ENCODE measurements around the gene IER3. TPM values are rescaled to one million over a fixed set of nuclear protein-coding genes. Genes with fewer than 3 reads are reported as not detected.

IER3 gene
- total and polyA plus RNA-seq, 2 of the 13 experiments (the other 11 are each of a cell fraction or from before 2014, with no cell fraction given), result 51.1 to 131 TPM

DNA sequence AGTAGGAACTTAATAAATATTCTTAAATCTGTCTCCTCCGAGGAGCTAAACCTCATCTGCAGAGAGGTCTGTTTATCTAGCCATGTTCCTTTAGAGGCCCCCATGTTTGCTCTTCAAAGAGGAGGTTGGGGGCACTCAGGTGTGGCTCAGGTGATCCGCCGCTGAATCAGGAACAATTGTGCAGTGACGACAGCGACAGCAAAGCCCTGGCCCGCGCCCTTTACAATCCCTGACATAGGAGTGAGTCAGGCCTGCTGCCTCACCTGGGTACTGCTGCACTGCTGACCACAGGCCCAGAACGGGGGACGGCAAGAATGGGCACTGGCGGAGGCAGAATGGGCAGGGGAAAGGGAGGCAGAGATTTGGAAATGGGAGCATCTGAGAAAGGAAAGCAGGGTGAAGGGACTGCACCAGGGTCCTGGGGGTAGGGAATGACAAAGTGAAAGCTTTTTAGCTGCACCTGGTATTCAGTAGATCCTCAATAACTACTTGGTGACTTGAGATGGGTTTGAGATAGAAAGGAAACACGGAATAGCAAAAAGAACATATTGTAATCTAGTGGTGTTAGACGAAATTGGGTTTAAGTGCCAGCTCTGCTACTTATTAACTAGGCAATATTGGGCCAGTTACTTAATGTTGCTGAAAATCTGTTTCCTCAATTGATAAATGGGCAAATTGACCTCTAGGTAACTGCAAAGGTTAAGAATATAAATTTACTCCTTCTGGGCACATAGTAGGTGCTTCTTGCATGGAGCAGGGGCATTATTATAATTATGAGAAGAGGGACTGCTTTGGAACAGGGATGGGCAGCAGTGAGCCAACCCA is 5.4 kb upstream of the IER3 start:
- CTCF ChIA-PET (ENCODE audit: low intra/inter-chr PET ratio, low total read pairs), result no interaction called here
- BruUV-seq (replicated peaks), result TSS peak; percentile 73
- H2AFZ ChIP-seq (ENCODE audit: low read length), result no peak overlapping the region
- no peaks in the 10 kb centered on the region for H3K36me3 ChIP-seq (replicated peaks in 1 of 2; ENCODE audit: control insufficient read depth in 1 of 2, insufficient read depth in 2 of 2, low read length in 2 of 2)
- peak overlapping the region; percentile 92 for H3K4me2 ChIP-seq (ENCODE audit: low read depth, low read length)
- peak overlapping the region; percentile 22 to 62 (median 36); a peak in 5 of 6 replicates for H3K4me3 ChIP-seq (replicated peaks in 1 of 3; ENCODE audit: insufficient read depth in 1 of 3, low read depth in 2 of 3, low read length in 3 of 3)
- peak; percentile 84 for ATAC-seq
- DNase-seq (ENCODE audit: low spot score), result peak; percentile 65
- FAIRE-seq, result no peak
- H3K27ac ChIP-seq (ENCODE audit: extremely low read length, insufficient read depth, low read length), result peak overlapping the region; percentile 76
- WGBS (ENCODE audit: low lambda C conversion rate), result 1% methylated on average over 12 of the region's 12 CpGs
- H3K9ac ChIP-seq (ENCODE audit: insufficient read depth, low read depth, low read length), result peak overlapping the region; percentile 66
- H3K79me2 ChIP-seq (ENCODE audit: insufficient read depth, low read length), result peaks cover 3% of the 10 kb centered on the region
- POLR2A ChIA-PET, result interaction anchor here (0.6 to 16.9 kb wide), 20 partner anchors 8 to 164 kb away, joined by 3 to 414 read pairs (median 4); partner anchors contain the start of gene VARS2
- H3K9me3 ChIP-seq (ENCODE audit: low read length), result no peaks in the 10 kb centered on the region
- intact Hi-C loops (cut with micrococcal nuclease; ENCODE audit: unreplicated experiment) (no loop called here), in situ Hi-C loops (cut with HindIII; ENCODE audit: extremely low pct_ligation_motif_present, low pct_unique_long_range_greater_than_20kb) (no loop called here)
- no peaks in the 10 kb centered on the region for H4K20me1 ChIP-seq (ENCODE audit: insufficient read depth, low read length)
- H3K4me1 ChIP-seq (ENCODE audit: insufficient read depth, low read length), result peaks cover 81% of the 10 kb centered on the region
- no peaks in the 10 kb centered on the region for H3K27me3 ChIP-seq (ENCODE audit: control insufficient read depth in 1 of 2, insufficient read depth in 2 of 2, low read length in 2 of 2)
- TF ChIP-seq, protein P1, sequence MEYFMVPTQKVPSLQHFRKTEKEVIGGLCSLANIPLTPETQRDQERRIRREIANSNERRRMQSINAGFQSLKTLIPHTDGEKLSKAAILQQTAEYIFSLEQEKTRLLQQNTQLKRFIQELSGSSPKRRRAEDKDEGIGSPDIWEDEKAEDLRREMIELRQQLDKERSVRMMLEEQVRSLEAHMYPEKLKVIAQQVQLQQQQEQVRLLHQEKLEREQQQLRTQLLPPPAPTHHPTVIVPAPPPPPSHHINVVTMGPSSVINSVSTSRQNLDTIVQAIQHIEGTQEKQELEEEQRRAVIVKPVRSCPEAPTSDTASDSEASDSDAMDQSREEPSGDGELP (IDR thresholded peaks at IDR 0.05; ENCODE audit: borderline replicate concordance, low read depth), result peak; percentile 66; the same call in 1 of the 2 replicates
- TF ChIP-seq ASH2L (IDR thresholded peaks at IDR 0.05; ENCODE audit: insufficient read length, low read depth, low read length), result peak; percentile 16
- TF ChIP-seq, protein P2, sequence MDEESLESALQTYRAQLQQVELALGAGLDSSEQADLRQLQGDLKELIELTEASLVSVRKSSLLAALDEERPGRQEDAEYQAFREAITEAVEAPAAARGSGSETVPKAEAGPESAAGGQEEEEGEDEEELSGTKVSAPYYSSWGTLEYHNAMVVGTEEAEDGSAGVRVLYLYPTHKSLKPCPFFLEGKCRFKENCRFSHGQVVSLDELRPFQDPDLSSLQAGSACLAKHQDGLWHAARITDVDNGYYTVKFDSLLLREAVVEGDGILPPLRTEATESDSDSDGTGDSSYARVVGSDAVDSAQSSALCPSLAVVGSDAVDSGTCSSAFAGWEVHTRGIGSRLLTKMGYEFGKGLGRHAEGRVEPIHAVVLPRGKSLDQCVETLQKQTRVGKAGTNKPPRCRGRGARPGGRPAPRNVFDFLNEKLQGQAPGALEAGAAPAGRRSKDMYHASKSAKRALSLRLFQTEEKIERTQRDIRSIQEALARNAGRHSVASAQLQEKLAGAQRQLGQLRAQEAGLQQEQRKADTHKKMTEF (CRISPR knock-in tag; IDR thresholded peaks at IDR 0.05), result peak; percentile 24; the same call in 1 of the 2 replicates
- no peak for TF ChIP-seq FOXP1 (IDR thresholded peaks at IDR 0.05)
- 0 out of 2 replicates have a peak, but pooled peaks have one; percentile 38 for TF ChIP-seq FOXP1 (CRISPR knock-in tag; IDR thresholded peaks at IDR 0.05)
- TF ChIP-seq, protein P3, sequence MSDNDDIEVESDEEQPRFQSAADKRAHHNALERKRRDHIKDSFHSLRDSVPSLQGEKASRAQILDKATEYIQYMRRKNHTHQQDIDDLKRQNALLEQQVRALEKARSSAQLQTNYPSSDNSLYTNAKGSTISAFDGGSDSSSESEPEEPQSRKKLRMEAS (IDR thresholded peaks at IDR 0.05), result peak; percentile 24; the same call in 1 of the 2 replicates
- 0 out of 2 replicates have a peak, but pooled peaks have one; percentile 13 for TF ChIP-seq ZNF33B (CRISPR knock-in tag; IDR thresholded peaks at IDR 0.05)
- TF ChIP-seq, protein P4, sequence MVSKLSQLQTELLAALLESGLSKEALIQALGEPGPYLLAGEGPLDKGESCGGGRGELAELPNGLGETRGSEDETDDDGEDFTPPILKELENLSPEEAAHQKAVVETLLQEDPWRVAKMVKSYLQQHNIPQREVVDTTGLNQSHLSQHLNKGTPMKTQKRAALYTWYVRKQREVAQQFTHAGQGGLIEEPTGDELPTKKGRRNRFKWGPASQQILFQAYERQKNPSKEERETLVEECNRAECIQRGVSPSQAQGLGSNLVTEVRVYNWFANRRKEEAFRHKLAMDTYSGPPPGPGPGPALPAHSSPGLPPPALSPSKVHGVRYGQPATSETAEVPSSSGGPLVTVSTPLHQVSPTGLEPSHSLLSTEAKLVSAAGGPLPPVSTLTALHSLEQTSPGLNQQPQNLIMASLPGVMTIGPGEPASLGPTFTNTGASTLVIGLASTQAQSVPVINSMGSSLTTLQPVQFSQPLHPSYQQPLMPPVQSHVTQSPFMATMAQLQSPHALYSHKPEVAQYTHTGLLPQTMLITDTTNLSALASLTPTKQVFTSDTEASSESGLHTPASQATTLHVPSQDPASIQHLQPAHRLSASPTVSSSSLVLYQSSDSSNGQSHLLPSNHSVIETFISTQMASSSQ (IDR thresholded peaks at IDR 0.05; ENCODE audit: low read depth), result 0 out of 2 replicates have a peak, but pooled peaks have one; percentile 10
- TF ChIP-seq, protein P4 (CRISPR knock-in tag; IDR thresholded peaks at IDR 0.05; ENCODE audit: borderline replicate concordance), result no peak
- TF ChIP-seq, protein P5, sequence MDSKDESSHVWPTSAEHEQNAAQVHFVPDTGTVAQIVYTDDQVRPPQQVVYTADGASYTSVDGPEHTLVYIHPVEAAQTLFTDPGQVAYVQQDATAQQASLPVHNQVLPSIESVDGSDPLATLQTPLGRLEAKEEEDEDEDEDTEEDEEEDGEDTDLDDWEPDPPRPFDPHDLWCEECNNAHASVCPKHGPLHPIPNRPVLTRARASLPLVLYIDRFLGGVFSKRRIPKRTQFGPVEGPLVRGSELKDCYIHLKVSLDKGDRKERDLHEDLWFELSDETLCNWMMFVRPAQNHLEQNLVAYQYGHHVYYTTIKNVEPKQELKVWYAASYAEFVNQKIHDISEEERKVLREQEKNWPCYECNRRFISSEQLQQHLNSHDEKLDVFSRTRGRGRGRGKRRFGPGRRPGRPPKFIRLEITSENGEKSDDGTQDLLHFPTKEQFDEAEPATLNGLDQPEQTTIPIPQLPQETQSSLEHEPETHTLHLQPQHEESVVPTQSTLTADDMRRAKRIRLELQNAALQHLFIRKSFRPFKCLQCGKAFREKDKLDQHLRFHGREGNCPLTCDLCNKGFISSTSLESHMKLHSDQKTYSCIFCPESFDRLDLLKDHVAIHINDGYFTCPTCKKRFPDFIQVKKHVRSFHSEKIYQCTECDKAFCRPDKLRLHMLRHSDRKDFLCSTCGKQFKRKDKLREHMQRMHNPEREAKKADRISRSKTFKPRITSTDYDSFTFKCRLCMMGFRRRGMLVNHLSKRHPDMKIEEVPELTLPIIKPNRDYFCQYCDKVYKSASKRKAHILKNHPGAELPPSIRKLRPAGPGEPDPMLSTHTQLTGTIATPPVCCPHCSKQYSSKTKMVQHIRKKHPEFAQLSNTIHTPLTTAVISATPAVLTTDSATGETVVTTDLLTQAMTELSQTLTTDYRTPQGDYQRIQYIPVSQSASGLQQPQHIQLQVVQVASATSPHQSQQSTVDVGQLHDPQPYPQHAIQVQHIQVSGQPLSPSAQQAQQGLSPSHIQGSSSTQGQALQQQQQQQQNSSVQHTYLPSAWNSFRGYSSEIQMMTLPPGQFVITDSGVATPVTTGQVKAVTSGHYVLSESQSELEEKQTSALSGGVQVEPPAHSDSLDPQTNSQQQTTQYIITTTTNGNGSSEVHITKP (CRISPR knock-in tag; IDR thresholded peaks at IDR 0.05; ENCODE audit: low read depth), result peak; percentile 11
- TF ChIP-seq ZC3H4 (CRISPR knock-in tag; IDR thresholded peaks at IDR 0.05; ENCODE audit: borderline replicate concordance), result peak; percentile 75; the same call in 1 of the 2 replicates
- TF ChIP-seq ONECUT2 (CRISPR knock-in tag; IDR thresholded peaks at IDR 0.05), result no peak
